Fibroblast of villous mesenchyme (primary cell): ENCODE results near the gene RSAD1. TPM values are rescaled to one million over a fixed set of nuclear protein-coding genes. Genes with fewer than 3 reads are reported as not detected.
"Not testable (repeated sequence)": the region's sequence is repeated elsewhere in the genome, so short reads cannot be mapped to it uniquely, and the experiment has no call there.

Experiments used
- DNase-seq: peaks from one replicate; pipeline ENCODE4 v3.0.0-alpha.2; 2010; ENCODE audit warnings: low read depth
- H3K4me3 ChIP-seq: 2 replicates; pipeline ENCODE4 v1.5.1; 2011; ENCODE audit warnings: low read depth, mild to moderate bottlenecking, low read length
- total RNA-seq: library from RNA; depleted of rRNA; stranded (reverse); fragments of >200 nt; gene quantifications from 2 replicates; pipeline ENCODE4 v1.2.3, GENCODE V29; 2012
- TF ChIP-seq, protein P1 (sequence below): IDR thresholded peaks from 2 replicates; pipeline ENCODE4 v1.5.1; 2012; ENCODE audit warnings: low read depth, mild to moderate bottlenecking, low read length; ENCODE audit not compliant: insufficient read depth

The RSAD1 gene
- total RNA-seq, 1 donor: 16.8 TPM

DNA sequence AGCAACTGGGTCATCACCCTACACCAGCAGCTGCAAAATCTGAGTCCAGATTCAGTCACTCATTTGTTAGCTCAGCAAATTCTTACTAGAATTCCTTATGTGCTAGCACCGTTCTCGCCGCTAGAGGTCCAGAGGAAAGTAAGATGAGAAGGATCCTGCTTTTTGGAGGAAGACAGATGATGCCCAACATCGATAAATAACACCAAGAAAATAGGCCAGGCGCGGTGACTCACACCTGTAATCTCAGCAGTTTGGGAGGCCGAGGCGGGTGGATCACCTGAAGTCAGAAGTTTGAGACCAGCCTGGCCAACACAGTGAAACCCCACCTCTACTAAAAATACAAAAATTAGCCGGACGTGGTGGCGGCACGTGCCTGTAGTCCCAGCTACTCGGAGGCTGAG lies 5.9 kb upstream of the RSAD1 start:
- peak; percentile 22 for DNase-seq
- H3K4me3 ChIP-seq: not testable (repeated sequence)
- TF ChIP-seq, protein P1, sequence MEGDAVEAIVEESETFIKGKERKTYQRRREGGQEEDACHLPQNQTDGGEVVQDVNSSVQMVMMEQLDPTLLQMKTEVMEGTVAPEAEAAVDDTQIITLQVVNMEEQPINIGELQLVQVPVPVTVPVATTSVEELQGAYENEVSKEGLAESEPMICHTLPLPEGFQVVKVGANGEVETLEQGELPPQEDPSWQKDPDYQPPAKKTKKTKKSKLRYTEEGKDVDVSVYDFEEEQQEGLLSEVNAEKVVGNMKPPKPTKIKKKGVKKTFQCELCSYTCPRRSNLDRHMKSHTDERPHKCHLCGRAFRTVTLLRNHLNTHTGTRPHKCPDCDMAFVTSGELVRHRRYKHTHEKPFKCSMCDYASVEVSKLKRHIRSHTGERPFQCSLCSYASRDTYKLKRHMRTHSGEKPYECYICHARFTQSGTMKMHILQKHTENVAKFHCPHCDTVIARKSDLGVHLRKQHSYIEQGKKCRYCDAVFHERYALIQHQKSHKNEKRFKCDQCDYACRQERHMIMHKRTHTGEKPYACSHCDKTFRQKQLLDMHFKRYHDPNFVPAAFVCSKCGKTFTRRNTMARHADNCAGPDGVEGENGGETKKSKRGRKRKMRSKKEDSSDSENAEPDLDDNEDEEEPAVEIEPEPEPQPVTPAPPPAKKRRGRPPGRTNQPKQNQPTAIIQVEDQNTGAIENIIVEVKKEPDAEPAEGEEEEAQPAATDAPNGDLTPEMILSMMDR: peak; percentile 47

DNA sequence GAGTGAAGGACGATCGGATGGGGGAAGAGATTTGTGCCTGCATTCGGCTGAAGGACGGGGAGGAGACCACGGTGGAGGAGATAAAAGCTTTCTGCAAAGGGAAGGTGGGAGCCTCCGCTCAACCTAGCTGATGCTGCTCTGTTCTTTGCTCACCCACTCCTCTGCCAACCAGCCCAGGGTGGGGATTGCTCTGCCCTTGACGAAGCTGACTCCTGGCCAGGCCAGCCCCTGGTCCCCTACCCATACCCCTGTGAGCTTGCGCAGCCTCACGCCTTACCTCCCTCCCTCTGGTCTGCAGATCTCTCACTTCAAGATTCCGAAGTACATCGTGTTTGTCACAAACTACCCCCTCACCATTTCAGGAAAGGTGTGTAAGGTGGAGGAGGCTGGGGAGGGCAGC lies 4.8 kb upstream of the RSAD1 start:
- DNase-seq: no peak
- H3K4me3 ChIP-seq: no peak overlapping the region
- TF ChIP-seq, protein P1: no peak

DNA sequence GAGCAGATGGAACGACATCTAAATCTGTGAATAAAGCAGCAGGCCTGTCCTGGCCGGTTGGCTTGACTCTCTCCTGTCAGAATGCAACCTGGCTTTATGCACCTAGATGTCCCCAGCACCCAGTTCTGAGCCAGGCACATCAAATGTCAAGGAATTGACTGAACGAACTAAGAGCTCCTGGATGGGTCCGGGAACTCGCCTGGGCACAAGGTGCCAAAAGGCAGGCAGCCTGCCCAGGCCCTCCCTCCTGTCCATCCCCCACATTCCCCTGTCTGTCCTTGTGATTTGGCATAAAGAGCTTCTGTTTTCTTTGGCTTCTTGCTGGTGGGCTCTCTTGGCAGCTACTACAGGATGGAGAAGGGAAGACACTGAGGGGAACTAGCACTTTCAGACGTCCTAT lies 4.1 kb upstream of the RSAD1 start:
- no peak overlapping the region for H3K4me3 ChIP-seq
- DNase-seq: no peak
- TF ChIP-seq, protein P1: no peak

DNA sequence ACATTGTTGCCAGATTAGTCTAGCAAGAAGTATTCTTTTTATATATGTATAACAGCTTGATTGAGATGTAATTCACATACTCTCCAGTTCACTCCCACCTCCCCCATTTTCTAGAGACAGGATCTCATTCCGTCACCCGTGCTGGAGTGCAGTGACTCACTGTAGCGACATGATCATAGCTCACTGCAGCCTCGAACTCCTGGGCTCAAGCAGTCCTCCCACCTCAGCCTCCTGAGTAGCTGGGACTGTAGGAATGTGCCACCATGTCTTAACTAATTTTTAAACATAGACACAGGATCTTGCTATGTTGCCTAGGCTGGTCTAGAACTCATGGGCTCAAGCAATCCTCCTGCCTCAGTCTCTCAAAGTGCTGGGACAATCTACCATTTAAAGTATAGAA lies 3.3 kb upstream of the RSAD1 start:
- DNase-seq: no peak
- TF ChIP-seq, protein P1: no peak
- H3K4me3 ChIP-seq: no peak overlapping the region

DNA sequence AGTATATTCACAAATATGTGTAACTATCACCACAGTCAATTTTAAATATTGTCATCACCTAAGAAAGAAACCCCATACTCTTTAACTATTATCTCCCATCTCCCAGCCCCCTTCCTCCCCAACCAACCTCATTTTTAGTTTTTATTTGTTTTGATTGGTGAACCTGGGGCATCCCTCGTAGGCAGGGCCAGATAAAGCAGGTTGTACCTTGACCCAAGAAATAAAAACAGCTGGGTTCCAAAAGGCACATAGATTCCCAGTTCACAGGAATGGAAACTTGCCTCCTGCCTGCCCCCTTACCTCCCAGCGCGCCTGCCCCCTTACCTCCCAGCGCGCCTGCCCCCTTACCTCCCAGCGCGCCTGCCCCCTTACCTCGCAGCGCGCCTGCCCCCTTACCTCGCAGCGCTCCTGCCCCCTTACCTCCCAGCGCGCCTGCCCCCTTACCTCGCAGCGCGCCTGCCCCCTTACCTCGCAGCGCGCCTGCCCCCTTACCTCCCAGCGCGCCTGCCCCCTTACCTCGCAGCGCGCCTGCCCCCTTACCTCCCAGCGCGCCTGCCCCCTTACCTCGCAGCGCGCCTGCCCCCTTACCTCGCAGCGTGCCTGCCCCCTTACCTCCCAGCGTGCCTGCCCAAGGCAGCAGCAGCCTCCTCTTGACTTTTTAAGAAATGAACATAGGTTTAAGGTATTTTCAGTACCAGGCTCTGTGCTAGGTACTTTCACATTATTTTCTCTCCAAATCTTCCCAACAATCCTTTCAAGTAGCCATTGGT lies 2.7 kb upstream of the RSAD1 start:
- DNase-seq, H3K4me3 ChIP-seq: not testable (repeated sequence)

DNA sequence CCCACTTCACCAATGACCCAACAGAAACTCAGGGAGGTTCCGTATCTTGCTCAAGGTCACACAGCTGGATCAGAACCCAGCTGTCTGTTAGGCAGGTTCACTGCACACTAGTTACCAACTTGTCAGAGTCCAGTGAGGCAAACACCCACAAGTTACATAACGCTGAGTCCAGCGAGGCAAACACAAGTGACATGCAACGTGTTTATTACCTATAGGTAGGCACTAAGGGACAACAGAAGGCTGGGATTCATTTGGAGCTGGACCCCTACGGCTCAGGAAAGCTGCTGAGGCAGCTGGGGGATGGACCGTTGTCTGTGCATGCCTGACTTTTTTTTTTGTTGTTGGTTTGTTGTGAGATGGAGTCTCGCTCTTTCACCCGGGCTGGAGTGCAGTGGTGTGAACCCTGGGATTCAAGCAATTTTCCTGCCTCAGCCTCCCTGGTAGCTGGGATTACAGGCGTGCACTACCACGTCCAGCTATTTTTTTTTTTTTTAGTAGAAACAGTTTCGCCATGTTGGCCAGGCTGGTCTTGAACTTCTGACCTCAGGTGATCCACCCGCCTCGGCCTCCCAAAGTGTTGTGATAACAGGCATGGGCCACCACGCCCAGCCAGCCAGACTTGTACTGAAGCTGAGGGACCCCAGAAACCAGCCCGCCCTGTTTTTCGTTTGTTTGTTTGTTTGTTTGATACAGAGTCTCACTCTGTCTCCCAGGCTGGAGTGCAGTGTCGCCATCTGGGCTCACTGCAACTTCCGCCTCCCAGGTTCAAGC lies 1.9 kb upstream of the RSAD1 start:
- no peak for DNase-seq
- H3K4me3 ChIP-seq: no peak overlapping the region
- TF ChIP-seq, protein P1: no peak

DNA sequence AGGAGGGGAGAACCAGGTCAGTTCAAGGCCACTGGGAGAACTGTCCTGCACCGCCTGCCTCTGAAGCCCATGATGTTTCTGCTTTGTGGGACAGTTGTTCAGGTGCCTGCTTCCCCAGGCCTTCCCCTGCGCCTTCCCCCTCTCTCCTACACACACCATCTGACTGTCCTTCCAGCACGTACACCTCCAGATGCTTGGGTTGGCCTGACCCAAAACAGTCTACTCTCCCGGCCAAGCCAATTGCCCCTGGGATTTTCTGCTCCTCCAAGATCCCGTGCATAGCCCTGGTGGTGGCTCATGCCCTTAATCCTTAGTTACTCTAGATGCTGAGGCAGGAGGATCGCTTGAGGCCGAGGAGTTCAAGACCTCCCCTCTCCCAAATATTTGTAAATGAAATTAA lies 684 bp upstream of the RSAD1 start:
- DNase-seq: no peak
- no peak overlapping the region for H3K4me3 ChIP-seq
- TF ChIP-seq, protein P1: no peak
